ENCODE results near the gene SLC22A9.

Gene SLC22A9

DNA sequence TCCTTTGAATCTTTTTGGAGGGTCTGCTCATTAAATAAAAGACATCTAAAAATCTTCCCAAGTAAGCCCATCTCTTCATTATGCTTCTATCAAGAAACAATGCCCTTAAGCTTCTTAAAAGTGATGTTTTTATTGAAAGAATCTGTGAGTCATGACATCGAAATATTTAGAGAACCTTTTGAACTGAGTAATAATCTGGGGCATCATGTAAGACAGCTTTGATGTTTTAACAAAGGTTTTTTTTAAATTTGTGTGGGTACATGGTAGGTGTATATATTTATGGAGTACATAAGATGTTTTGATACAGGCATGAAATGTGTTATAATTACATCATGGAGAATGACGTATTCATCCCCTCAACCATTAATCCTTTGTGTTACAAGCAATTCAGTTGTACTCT lies 74.6 kb downstream of the SLC22A9 start:
- DNase-seq (ENCODE audit: low read depth, low spot score): no peak

DNA sequence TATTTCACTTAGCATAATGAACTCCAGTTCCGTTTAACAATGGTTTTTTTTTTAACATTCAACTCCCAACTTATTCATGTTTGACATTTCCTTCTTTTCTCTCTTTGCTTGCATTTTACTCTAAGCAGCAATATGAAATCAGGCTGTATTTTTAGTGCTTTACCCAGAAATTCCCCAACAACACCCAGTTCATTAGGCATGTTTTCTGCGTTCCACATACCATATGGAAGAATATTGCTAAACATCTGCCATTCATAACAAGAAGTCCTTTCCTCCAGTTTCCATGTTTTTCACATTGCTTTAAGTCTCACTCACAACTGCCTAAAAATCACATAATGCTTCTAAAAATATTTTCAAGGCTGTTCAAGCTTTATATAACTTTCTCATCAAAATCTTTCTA lies 75.5 kb downstream of the SLC22A9 start:
- no peak for DNase-seq (ENCODE audit: low read depth, low spot score)

DNA sequence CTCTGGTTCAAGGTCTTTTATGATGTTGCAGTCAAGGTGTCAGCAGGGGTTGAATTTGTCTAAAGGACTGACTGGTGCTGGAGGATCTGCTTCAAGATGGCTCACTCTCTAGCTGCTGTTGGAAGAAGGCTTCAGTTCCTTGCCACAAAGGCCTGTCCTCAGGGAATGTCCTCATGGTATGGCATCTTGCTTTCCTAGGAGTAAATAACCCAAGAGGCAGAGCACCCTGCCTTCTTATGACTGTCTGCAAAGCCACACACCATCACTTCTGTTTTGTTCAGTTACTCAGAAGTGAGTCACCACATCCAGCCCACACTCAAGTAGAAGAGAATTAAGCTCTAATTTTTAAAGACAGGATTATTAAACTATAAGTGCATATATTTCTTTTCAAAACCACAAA lies 76.1 kb downstream of the SLC22A9 start:
- no peak for DNase-seq (ENCODE audit: low read depth, low spot score)

DNA sequence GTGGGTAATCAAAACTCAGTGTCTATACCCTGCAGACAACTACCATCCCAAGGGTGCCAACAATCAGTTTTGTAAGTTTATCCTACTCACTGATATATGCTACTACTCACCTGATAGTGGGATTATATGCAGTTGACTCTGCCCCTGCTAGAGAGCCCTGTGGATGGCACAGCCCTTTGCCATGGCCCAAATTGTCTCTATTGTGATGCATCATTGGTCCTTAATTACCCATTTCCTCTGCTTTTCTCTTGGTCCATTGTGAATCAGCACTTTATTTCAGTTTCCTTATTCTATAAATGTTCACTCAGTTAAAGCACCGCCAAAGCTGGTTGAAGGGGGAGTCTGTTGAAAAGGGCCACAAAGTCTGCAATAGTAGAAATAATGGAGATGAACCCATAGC lies 79.1 kb downstream of the SLC22A9 start:
- DNase-seq (ENCODE audit: low read depth, low spot score): no peak

DNA sequence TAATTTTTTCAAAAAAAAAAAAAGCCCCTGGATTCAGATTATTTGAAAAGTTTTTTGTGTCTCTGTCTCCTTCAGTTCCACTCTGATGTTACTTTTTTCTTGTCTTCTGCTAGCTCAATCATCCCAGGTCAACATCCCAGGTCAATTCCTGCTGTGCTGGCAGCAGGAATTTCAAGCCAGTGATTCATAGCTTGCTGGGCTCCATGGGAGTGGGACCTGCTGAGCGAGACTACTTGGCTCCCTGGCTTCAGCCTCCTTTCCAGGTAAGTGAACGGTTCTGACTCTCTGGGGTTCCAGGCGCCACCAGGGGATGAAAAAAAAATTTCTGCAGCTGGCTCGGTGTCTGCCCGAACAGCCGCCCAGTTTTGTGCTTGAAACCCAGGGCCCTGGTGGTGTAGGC lies 90.0 kb downstream of the SLC22A9 start:
- peak; percentile 11 for DNase-seq (ENCODE audit: low read depth, low spot score)
